IMR-90 (cell line): ENCODE measurements around the gene F13A1. TPM values are rescaled to one million over a fixed set of nuclear protein-coding genes. Genes with fewer than 3 reads are reported as not detected.

Experiments
- ATAC-seq: fragments of 200-7000 bp; cut with Tn5 transposase; 2 replicates; pipeline ENCODE4 v1.9.1; 2020; ENCODE audit warnings: low read depth, mild to moderate bottlenecking, moderate library complexity
- BruUV-seq: library from RNA; stranded (reverse); fragments of 400-500 nt; replicated peaks from 2 replicates; lab custom pipeline; 2021; lab: Mats Ljungman, UMichigan
- CTCF ChIA-PET: fragments of 300-600 bp; formaldehyde crosslinking; extraction: SDS; loops from one replicate; lab custom pipeline; 2021; ENCODE audit warnings: antibody characterized with exemption; lab: Yijun Ruan, JAX
- POLR2A ChIA-PET: fragments of 300-600 bp; sonication (Branson Sonifier 250); formaldehyde crosslinking; loops from one replicate; lab custom pipeline; 2022; ENCODE audit warnings: antibody characterized with exemption; ENCODE audit not compliant: unreplicated experiment; lab: Charles Lee
- DNase-seq: peaks from one replicate; pipeline ENCODE4 v3.0.0; 2013
- H2AFZ ChIP-seq: replicated peaks from 2 replicates; pipeline ENCODE3; 2013; ENCODE audit warnings: low read length, mild to moderate bottlenecking; ENCODE audit not compliant: poor library complexity
- H2AK5ac ChIP-seq: 2 replicates; pipeline ENCODE4 v1.6.1; 2013; ENCODE audit warnings: low read depth, low read length, inconsistent platforms
- H2AK9ac ChIP-seq: replicated peaks from 2 replicates; pipeline ENCODE3; 2013; ENCODE audit warnings: mild to moderate bottlenecking, low read depth, low read length, moderate library complexity; ENCODE audit not compliant: poor library complexity
- H2BK120ac ChIP-seq: 2 replicates; pipeline ENCODE4 v1.6.1; 2013; ENCODE audit warnings: low read depth, low read length, inconsistent platforms
- H2BK15ac ChIP-seq: 3 replicates; pipeline ENCODE4 v1.6.1; 2013; ENCODE audit warnings: low read depth, low read length, inconsistent platforms
- H2BK20ac ChIP-seq: 2 replicates; pipeline ENCODE4 v1.6.1; 2013; ENCODE audit warnings: low read depth, mild to moderate bottlenecking, inconsistent platforms, low read length, moderate library complexity
- H2BK5ac ChIP-seq: 2 replicates; pipeline ENCODE4 v1.6.1; 2013; ENCODE audit warnings: mild to moderate bottlenecking, low read depth, low read length, inconsistent platforms; ENCODE audit not compliant: poor library complexity, severe bottlenecking
- H3K14ac ChIP-seq: replicated peaks from 2 replicates; pipeline ENCODE4 v1.6.1; 2013; ENCODE audit warnings: low read depth, low read length, inconsistent platforms
- H3K18ac ChIP-seq: 2 replicates; pipeline ENCODE4 v1.6.1; 2013; ENCODE audit warnings: low read depth, low read length, control low read depth
- H3K23ac ChIP-seq: 2 replicates; pipeline ENCODE4 v1.6.1; 2013; ENCODE audit warnings: low read depth, low read length, inconsistent platforms
- H3K27ac ChIP-seq: 2 replicates; pipeline ENCODE4 v1.5.1; 2013; ENCODE audit warnings: mild to moderate bottlenecking, control low read depth, low read length; ENCODE audit not compliant: insufficient read depth
- H3K27me3 ChIP-seq: 2 replicates; pipeline ENCODE4 v1.6.1; 2013; ENCODE audit warnings: low read length; ENCODE audit not compliant: control insufficient read depth, insufficient read depth
- H3K36me3 ChIP-seq: 2 replicates; pipeline ENCODE4 v1.6.1; 2013; ENCODE audit warnings: low read length, mixed read lengths; ENCODE audit not compliant: control insufficient read depth, insufficient read depth
- H3K4ac ChIP-seq: 2 replicates; pipeline ENCODE4 v1.6.1; 2013; ENCODE audit warnings: low read depth, low read length, inconsistent platforms
- H3K4me1 ChIP-seq: 2 replicates; pipeline ENCODE4 v1.6.1; 2013; ENCODE audit warnings: low read length, mixed read lengths; ENCODE audit not compliant: control insufficient read depth, insufficient read depth
- H3K4me2 ChIP-seq: 2 replicates; pipeline ENCODE4 v1.6.1; 2013; ENCODE audit warnings: low read depth, mild to moderate bottlenecking, control low read depth, low read length, moderate library complexity
- H3K4me3 ChIP-seq: 2 replicates; pipeline ENCODE4 v1.5.1; 2013; ENCODE audit warnings: low read depth, mild to moderate bottlenecking, control low read depth, low read length, moderate library complexity; ENCODE audit not compliant: insufficient read depth
- H3K56ac ChIP-seq: 2 replicates; pipeline ENCODE4 v1.6.1; 2013; ENCODE audit warnings: low read length, inconsistent platforms; ENCODE audit not compliant: insufficient read depth; ENCODE audit errors: extremely low read depth
- H3K79me1 ChIP-seq, 2 experiments: 2 replicates each; pipeline ENCODE4 v1.6.1; 2013; ENCODE audit warnings: low read length in 2 of 2, inconsistent platforms in 1 of 2, low read depth in 1 of 2
- H3K9ac ChIP-seq: 2 replicates; pipeline ENCODE4 v1.6.1; 2013; ENCODE audit warnings: low read depth, low read length, control low read depth
- H3K9me1 ChIP-seq: 2 replicates; pipeline ENCODE4 v1.6.1; 2013; ENCODE audit warnings: low read length, inconsistent platforms; ENCODE audit not compliant: insufficient read depth
- H3K9me3 ChIP-seq: 2 replicates; pipeline ENCODE4 v1.6.1; 2013; ENCODE audit warnings: low read length; ENCODE audit not compliant: control insufficient read depth, insufficient read depth
- H4K20me1 ChIP-seq: 2 replicates; pipeline ENCODE4 v1.6.1; 2013; ENCODE audit warnings: low read length, inconsistent platforms; ENCODE audit not compliant: insufficient read depth
- H4K5ac ChIP-seq: 2 replicates; pipeline ENCODE4 v1.6.1; 2013; ENCODE audit warnings: mild to moderate bottlenecking, low read depth, low read length, control low read depth
- H4K8ac ChIP-seq, 2 experiments: 2 replicates each; pipeline ENCODE4 v1.6.1; 2013; ENCODE audit warnings: low read depth in 2 of 2, low read length in 2 of 2, control low read depth in 1 of 2, inconsistent platforms in 1 of 2
- H4K91ac ChIP-seq: 2 replicates; pipeline ENCODE4 v1.6.1; 2013; ENCODE audit warnings: low read depth, low read length, inconsistent platforms; ENCODE audit not compliant: insufficient read depth
- BHLHE40 ChIP-seq: fragments of 150-350 bp; IDR thresholded peaks from 2 replicates; pipeline ENCODE4 v1.6.1; 2016; ENCODE audit warnings: mild to moderate bottlenecking, low read depth, low read length
- CHD1 ChIP-seq: IDR thresholded peaks from 2 replicates; pipeline ENCODE4 v1.6.1; 2012; ENCODE audit warnings: low read depth, low read length, improper control_type of control experiment
- FOS ChIP-seq: fragments of 150-350 bp; IDR thresholded peaks from 2 replicates; pipeline ENCODE4 v1.6.1; 2016; ENCODE audit warnings: low read depth, low read length
- MAZ ChIP-seq: IDR thresholded peaks from 2 replicates; pipeline ENCODE4 v1.6.1; 2012; ENCODE audit warnings: low read depth, mild to moderate bottlenecking, low read length, improper control_type of control experiment, moderate library complexity, borderline replicate concordance
- MXI1 ChIP-seq: IDR thresholded peaks from 2 replicates; pipeline ENCODE4 v1.6.1; 2012; ENCODE audit warnings: low read depth, mild to moderate bottlenecking, low read length, moderate library complexity, borderline replicate concordance
- NFE2L2 ChIP-seq: fragments of 150-350 bp; IDR thresholded peaks from 2 replicates; pipeline ENCODE4 v1.6.1; 2016; ENCODE audit warnings: low read depth, mild to moderate bottlenecking, low read length
- POLR2A ChIP-seq: IDR thresholded peaks from 2 replicates; pipeline ENCODE4 v1.6.1; 2012; ENCODE audit warnings: mild to moderate bottlenecking, low read depth, low read length
- RCOR1 ChIP-seq: IDR thresholded peaks from 2 replicates; pipeline ENCODE4 v1.6.1; 2012; ENCODE audit warnings: mild to moderate bottlenecking, low read length, improper control_type of control experiment; ENCODE audit not compliant: insufficient replicate concordance
- RFX5 ChIP-seq: IDR thresholded peaks from 2 replicates; pipeline ENCODE4 v1.8.0; 2012; ENCODE audit warnings: low read depth, mild to moderate bottlenecking, low read length, moderate library complexity
- WGBS, 2 experiments: methylation state at CpG; one replicate each; pipeline versions ENCODE4 v1.1.5 to v1.1.7; 2013; ENCODE audit warnings: missing lambda C conversion rate in 2 of 2; ENCODE audit not compliant: insufficient read length in 1 of 2; ENCODE audit errors: extremely low coverage in 2 of 2; 5-methylcytosine and 5-hydroxymethylcytosine counted together
- dilution Hi-C: fragments of 300-500 bp; cut with HindIII; formaldehyde crosslinking; loops from one replicate; pipeline ENCODE4 v1.14.3; 2018; ENCODE audit warnings: low sequenced_read_pairs; ENCODE audit not compliant: unreplicated experiment
- in situ Hi-C: fragments of 300-500 bp; cut with MboI; formaldehyde crosslinking; loops from 3 replicates; pipeline ENCODE4 v1.14.3; 2019; ENCODE audit warnings: low sequenced_read_pairs, inconsistent platforms, mixed read lengths
- intact Hi-C: fragments of 100-400 bp; cut with micrococcal nuclease; formaldehyde crosslinking; loops from 2 replicates; pipeline ENCODE4 v1.10.0; 2022
- polyA plus RNA-seq, 3 experiments: library from polyadenylated mRNA; depleted of rRNA; stranded (reverse); fragments of >200 nt; gene quantifications; 2 replicates each; pipeline ENCODE4 v1.2.3, GENCODE V29; 2012; ENCODE audit warnings: low replicate concordance in 1 of 3
- total RNA-seq: library from RNA; depleted of rRNA; stranded (reverse); fragments of >200 nt; gene quantifications from 2 replicates; pipeline ENCODE4 v1.2.3, GENCODE V29; 2012
- TF ChIP-seq, protein P1 (sequence below): conservative IDR thresholded peaks from 2 replicates; pipeline ENCODE4 v1.5.1; 2012; ENCODE audit warnings: mild to moderate bottlenecking, low read depth, low read length, improper control_type of control experiment
- TF ChIP-seq, protein P2 (sequence below): fragments of 150-350 bp; IDR thresholded peaks from 2 replicates; pipeline ENCODE4 v1.6.1; 2016; ENCODE audit warnings: low read depth, mild to moderate bottlenecking, low read length, moderate library complexity, borderline replicate concordance

The F13A1 gene
- total and polyA plus RNA-seq, 2 of the 4 experiments (the other 2 are of a cell fraction), result not detected

DNA sequence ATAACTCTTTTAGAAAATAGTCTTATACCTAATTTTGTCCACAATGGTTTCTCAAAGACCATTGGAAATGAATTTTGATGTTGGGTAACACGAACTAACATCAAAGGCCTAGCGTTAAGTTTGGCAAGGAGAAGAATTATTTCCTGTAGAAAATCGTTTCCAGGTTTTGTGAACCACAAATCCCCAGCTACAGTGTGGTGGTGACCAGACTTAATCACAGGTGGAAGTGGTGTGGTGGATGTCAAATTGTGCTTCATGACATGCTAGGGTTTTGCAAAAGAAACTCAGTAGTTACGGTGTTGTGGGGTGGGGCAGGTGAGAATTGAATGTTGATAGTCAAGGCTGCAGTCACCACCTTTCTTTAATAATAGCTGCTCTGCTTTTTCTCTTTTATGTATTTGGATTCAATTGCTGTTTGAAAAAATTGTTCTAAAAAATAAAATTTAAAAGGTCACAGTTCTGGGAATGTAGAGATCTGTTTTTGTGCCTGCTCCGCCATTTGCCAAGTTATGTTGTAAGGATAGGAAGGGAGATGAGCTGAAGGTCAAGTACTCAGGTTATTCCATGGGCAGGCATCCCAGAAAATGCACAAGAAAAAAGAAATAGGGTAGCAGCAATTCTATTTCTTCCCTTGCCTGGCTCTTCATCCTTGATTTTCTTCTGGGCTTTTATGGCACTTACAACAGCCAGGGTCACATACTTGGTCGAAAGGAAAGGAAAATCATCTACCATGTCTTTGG, 83.6 kb downstream of the F13A1 start:
- BruUV-seq, result no TSS peak
- WGBS, 2 experiments, result no CpG with 5 or more reads among the region's 6 CpGs
- dilution Hi-C loops, result no loop called here

More for the DNA sequence above, 83.6 kb downstream of the F13A1 start:
- H2BK120ac ChIP-seq, result no peak overlapping the region
- H3K9me1 ChIP-seq, result no peaks in the 10 kb centered on the region
- H4K8ac ChIP-seq, result no peak overlapping the region
- H2BK5ac ChIP-seq, result no peak overlapping the region
- no peak overlapping the region for H3K4ac ChIP-seq
- intact Hi-C loops (no loop called here), in situ Hi-C loops (no loop called here)
- H3K9ac ChIP-seq, result no peak overlapping the region
- H3K18ac ChIP-seq, result no peak overlapping the region
- no peak overlapping the region for H3K14ac ChIP-seq
- H4K5ac ChIP-seq, result no peak overlapping the region
- no peaks in the 10 kb centered on the region for H3K79me1 ChIP-seq
- no peak for TF ChIP-seq RFX5
- TF ChIP-seq, protein P1, sequence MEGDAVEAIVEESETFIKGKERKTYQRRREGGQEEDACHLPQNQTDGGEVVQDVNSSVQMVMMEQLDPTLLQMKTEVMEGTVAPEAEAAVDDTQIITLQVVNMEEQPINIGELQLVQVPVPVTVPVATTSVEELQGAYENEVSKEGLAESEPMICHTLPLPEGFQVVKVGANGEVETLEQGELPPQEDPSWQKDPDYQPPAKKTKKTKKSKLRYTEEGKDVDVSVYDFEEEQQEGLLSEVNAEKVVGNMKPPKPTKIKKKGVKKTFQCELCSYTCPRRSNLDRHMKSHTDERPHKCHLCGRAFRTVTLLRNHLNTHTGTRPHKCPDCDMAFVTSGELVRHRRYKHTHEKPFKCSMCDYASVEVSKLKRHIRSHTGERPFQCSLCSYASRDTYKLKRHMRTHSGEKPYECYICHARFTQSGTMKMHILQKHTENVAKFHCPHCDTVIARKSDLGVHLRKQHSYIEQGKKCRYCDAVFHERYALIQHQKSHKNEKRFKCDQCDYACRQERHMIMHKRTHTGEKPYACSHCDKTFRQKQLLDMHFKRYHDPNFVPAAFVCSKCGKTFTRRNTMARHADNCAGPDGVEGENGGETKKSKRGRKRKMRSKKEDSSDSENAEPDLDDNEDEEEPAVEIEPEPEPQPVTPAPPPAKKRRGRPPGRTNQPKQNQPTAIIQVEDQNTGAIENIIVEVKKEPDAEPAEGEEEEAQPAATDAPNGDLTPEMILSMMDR, result no peak
- no peak for TF ChIP-seq CHD1
- no peak for TF ChIP-seq MAZ
- TF ChIP-seq FOS, result no peak
- TF ChIP-seq, protein P2, sequence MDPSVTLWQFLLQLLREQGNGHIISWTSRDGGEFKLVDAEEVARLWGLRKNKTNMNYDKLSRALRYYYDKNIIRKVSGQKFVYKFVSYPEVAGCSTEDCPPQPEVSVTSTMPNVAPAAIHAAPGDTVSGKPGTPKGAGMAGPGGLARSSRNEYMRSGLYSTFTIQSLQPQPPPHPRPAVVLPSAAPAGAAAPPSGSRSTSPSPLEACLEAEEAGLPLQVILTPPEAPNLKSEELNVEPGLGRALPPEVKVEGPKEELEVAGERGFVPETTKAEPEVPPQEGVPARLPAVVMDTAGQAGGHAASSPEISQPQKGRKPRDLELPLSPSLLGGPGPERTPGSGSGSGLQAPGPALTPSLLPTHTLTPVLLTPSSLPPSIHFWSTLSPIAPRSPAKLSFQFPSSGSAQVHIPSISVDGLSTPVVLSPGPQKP, result no peak
- no peak for TF ChIP-seq NFE2L2
- TF ChIP-seq BHLHE40, result no peak
- no peak for TF ChIP-seq POLR2A
- no peak for TF ChIP-seq MXI1
- TF ChIP-seq RCOR1, result no peak
- ATAC-seq (no peak), DNase-seq (no peak)
- peaks cover 4% of the 10 kb centered on the region for H3K9me3 ChIP-seq
- H3K36me3 ChIP-seq, result no peaks in the 10 kb centered on the region
- no peaks in the 10 kb centered on the region for H4K20me1 ChIP-seq
- no peaks in the 10 kb centered on the region for H3K4me1 ChIP-seq
- CTCF ChIA-PET, result no interaction called here
- H2AK9ac ChIP-seq, result no peak overlapping the region
- no peak overlapping the region for H3K4me2 ChIP-seq
- no peak overlapping the region for H3K23ac ChIP-seq
- H2AK5ac ChIP-seq, result no peak overlapping the region
- no peak overlapping the region for H3K56ac ChIP-seq
- H3K27ac ChIP-seq, result no peak overlapping the region
- POLR2A ChIA-PET, result no interaction called here
- H4K91ac ChIP-seq, result no peak overlapping the region
- H2BK15ac ChIP-seq, result no peak overlapping the region
- H2AFZ ChIP-seq, result no peak overlapping the region
- H3K4me3 ChIP-seq, result no peak overlapping the region
- H3K27me3 ChIP-seq, result no peaks in the 10 kb centered on the region
- H2BK20ac ChIP-seq, result no peak overlapping the region
